Measurements from ENCODE around the gene ULK1. TPM values are rescaled to one million over a fixed set of nuclear protein-coding genes. Genes with fewer than 3 reads are reported as not detected.
"Not testable (repeated sequence)": the region's sequence is repeated elsewhere in the genome, so short reads cannot be mapped to it uniquely, and the experiment has no call there.

The ULK1 gene
- total RNA-seq, 1 donor = 9.1 TPM

- no peak for DNase-seq (ENCODE audit: low read depth)
- TF ChIP-seq CTCF (IDR thresholded peaks at IDR 0.05; ENCODE audit: insufficient read depth, low read length) = no peak
- H3K4me3 ChIP-seq (ENCODE audit: low read depth, low read length) = no peak overlapping the region
These were observed 52.3 kb downstream of the ULK1 start for GRCh38 chr12:131946757-131947156.

- DNase-seq (ENCODE audit: low read depth) = no peak
- no peak for TF ChIP-seq CTCF (IDR thresholded peaks at IDR 0.05; ENCODE audit: insufficient read depth, low read length)
- no peak overlapping the region for H3K4me3 ChIP-seq (ENCODE audit: low read depth, low read length)
These were observed 53.1 kb downstream of the ULK1 start for GRCh38 chr12:131947482-131948027.

- no peak overlapping the region for H3K4me3 ChIP-seq (ENCODE audit: low read depth, low read length)
- no peak for DNase-seq (ENCODE audit: low read depth)
- no peak for TF ChIP-seq CTCF (IDR thresholded peaks at IDR 0.05; ENCODE audit: insufficient read depth, low read length)
These were observed 53.8 kb downstream of the ULK1 start for GRCh38 chr12:131948166-131948712.

- peak overlapping the region; percentile 71 for H3K4me3 ChIP-seq (ENCODE audit: low read depth, low read length)
- peak; percentile 16 for DNase-seq (ENCODE audit: low read depth)
These were observed 54.5 kb downstream of the ULK1 start for GRCh38 chr12:131948713-131949430.

- peak within 1 kb of the TSS; percentile 84 for H3K4me3 ChIP-seq (ENCODE audit: low read depth, low read length)
- peak; percentile 87 for DNase-seq (ENCODE audit: low read depth)
- TF ChIP-seq CTCF (IDR thresholded peaks at IDR 0.05; ENCODE audit: insufficient read depth, low read length) = no peak
These were observed 55.2 kb downstream of the ULK1 start, which contains the start of gene EP400 for GRCh38 chr12:131949431-131950181. EP400 (plus strand) TSS chr12:131949942; CDS start chr12:131960620, 10,678 bp downstream.

GRCh38 chr12:131950182-131950913 is 55.9 kb downstream of the ULK1 start:
- no peak for TF ChIP-seq CTCF (IDR thresholded peaks at IDR 0.05; ENCODE audit: insufficient read depth, low read length)
- DNase-seq (ENCODE audit: low read depth) = no peak
- H3K4me3 ChIP-seq (ENCODE audit: low read depth, low read length) = peak overlapping the region; percentile 84

GRCh38 chr12:131953810-131954209 is 59.4 kb downstream of the ULK1 start:
- not testable (repeated sequence) for DNase-seq (ENCODE audit: low read depth); H3K4me3 ChIP-seq (ENCODE audit: low read depth, low read length)

- DNase-seq (ENCODE audit: low read depth) = not testable (repeated sequence)
These were observed 60.0 kb downstream of the ULK1 start for GRCh38 chr12:131954460-131954859.

More at GRCh38 chr12:131954460-131954859, 60.0 kb downstream of the ULK1 start:
- not testable (repeated sequence) for H3K4me3 ChIP-seq (ENCODE audit: low read depth, low read length)

Data from fibroblast of the aortic adventitia (primary cell).